HCT116 (cell line): ENCODE data around the gene FAM210B.
A peak's percentile ranks its signal among the peaks of the same experiment; 100 is the strongest.

Experiments
- CEBPB ChIP-seq: IDR thresholded peaks from 2 replicates; pipeline ENCODE4 v1.6.1; 2012; ENCODE audit warnings: low read depth
- CTCF ChIP-seq, 3 experiments: fragments of 200-600 bp in 1 of 3; sonication (generic) in 1 of 3; IDR thresholded peaks in 2 of 3; conservative IDR thresholded peaks in 1 of 3; 2 replicates each; pipeline ENCODE4 v1.5.1; 2012 to 2017; ENCODE audit warnings: low read depth in 2 of 3, low read length in 2 of 3, antibody characterized with exemption in 1 of 3, borderline replicate concordance in 1 of 3, control low read depth in 1 of 3, mild to moderate bottlenecking in 1 of 3, mixed read lengths in 1 of 3, mixed run types in 1 of 3, moderate library complexity in 1 of 3; ENCODE audit not compliant: insufficient read depth in 1 of 3
- EZH2 ChIP-seq: fragments of 200-600 bp; sonication (generic); IDR thresholded peaks from 2 replicates; pipeline ENCODE4 v1.6.1; 2017; ENCODE audit warnings: antibody characterized with exemption, mixed run types
- EZH2phosphoT487 ChIP-seq: fragments of 200-600 bp; IDR thresholded peaks from 2 replicates; pipeline ENCODE4 v1.6.1; 2018; ENCODE audit warnings: antibody characterized with exemption, borderline replicate concordance
- JUND ChIP-seq: IDR thresholded peaks from 2 replicates; pipeline ENCODE4 v1.6.1; 2012
- POLR2A ChIP-seq: IDR thresholded peaks from 2 replicates; pipeline ENCODE4 v1.7.0; 2011; ENCODE audit warnings: borderline replicate concordance; ENCODE audit not compliant: insufficient read depth, insufficient read length; ENCODE audit errors: extremely low read depth
- POLR2AphosphoS5 ChIP-seq: IDR thresholded peaks from 2 replicates; pipeline ENCODE4 v1.6.1; 2011; ENCODE audit warnings: mild to moderate bottlenecking, low read depth, low read length, moderate library complexity
- RAD21 ChIP-seq: IDR thresholded peaks from 2 replicates; pipeline ENCODE4 v1.6.1; 2012; ENCODE audit warnings: low read depth, mild to moderate bottlenecking
- SRF ChIP-seq: IDR thresholded peaks from 2 replicates; pipeline ENCODE4 v1.6.1; 2012; ENCODE audit warnings: low read depth
- YY1 ChIP-seq: IDR thresholded peaks from 2 replicates; pipeline ENCODE4 v1.6.1; 2011; ENCODE audit warnings: low read length, low read depth, moderate library complexity, mild to moderate bottlenecking; ENCODE audit not compliant: insufficient replicate concordance; ENCODE audit errors: extremely low read depth
- TF ChIP-seq, protein P1 (sequence below): IDR thresholded peaks from 2 replicates; pipeline ENCODE4 v1.6.1; 2012
- TF ChIP-seq, protein P2 (sequence below): IDR thresholded peaks from 2 replicates; pipeline ENCODE4 v1.6.1; 2012; ENCODE audit warnings: low read depth
- TF ChIP-seq, protein P3 (sequence below): IDR thresholded peaks from 2 replicates; pipeline ENCODE4 v1.6.1; 2011; ENCODE audit warnings: mild to moderate bottlenecking, low read length, moderate library complexity; ENCODE audit not compliant: insufficient replicate concordance; ENCODE audit errors: extremely low read depth
- TF ChIP-seq, protein P4 (sequence below): IDR thresholded peaks from 2 replicates; pipeline ENCODE4 v1.6.1; 2012

DNA sequence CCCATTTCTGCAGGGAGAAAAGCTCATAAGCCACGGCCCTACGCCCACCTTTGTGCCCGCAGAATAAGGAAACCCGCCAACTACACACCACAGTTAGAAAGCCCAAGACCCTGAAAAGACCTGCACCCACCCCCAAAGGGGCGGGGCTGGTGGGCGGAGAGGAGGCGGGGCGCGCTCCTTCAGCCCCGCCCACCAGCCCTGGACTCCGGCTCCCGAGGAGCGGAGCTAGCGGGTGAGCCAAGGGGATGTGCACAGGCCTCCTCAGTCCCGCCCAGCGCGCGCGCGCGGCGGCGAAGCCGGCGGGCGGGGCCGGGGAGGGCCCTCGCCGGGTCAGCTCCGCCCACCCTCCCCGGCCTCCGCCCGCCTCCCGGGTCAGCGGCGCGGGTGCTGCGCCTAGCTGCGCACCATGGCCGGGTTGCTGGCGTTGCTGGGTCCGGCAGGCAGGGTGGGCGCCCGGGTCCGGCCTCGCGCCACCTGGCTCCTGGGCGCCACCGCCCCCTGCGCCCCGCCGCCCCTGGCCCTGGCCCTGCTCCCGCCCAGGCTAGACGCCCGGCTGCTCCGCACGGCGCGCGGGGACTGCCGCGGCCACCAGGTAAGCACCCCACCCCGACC lies at the start of gene FAM210B:
- no peak for TF ChIP-seq CTCF (IDR thresholded peaks at IDR 0.05 in 2 of 3, conservative IDR thresholded peaks at IDR 0.05 in 1 of 3; ENCODE audit: borderline replicate concordance in 1 of 3, insufficient read depth in 1 of 3, low read depth in 2 of 3, low read length in 2 of 3)
- no peak for TF ChIP-seq EZH2phosphoT487
- TF ChIP-seq, protein P1, sequence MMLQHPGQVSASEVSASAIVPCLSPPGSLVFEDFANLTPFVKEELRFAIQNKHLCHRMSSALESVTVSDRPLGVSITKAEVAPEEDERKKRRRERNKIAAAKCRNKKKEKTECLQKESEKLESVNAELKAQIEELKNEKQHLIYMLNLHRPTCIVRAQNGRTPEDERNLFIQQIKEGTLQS, result no peak
- TF ChIP-seq POLR2AphosphoS5, result peak; percentile 66
- no peak for TF ChIP-seq POLR2A
- TF ChIP-seq, protein P2, sequence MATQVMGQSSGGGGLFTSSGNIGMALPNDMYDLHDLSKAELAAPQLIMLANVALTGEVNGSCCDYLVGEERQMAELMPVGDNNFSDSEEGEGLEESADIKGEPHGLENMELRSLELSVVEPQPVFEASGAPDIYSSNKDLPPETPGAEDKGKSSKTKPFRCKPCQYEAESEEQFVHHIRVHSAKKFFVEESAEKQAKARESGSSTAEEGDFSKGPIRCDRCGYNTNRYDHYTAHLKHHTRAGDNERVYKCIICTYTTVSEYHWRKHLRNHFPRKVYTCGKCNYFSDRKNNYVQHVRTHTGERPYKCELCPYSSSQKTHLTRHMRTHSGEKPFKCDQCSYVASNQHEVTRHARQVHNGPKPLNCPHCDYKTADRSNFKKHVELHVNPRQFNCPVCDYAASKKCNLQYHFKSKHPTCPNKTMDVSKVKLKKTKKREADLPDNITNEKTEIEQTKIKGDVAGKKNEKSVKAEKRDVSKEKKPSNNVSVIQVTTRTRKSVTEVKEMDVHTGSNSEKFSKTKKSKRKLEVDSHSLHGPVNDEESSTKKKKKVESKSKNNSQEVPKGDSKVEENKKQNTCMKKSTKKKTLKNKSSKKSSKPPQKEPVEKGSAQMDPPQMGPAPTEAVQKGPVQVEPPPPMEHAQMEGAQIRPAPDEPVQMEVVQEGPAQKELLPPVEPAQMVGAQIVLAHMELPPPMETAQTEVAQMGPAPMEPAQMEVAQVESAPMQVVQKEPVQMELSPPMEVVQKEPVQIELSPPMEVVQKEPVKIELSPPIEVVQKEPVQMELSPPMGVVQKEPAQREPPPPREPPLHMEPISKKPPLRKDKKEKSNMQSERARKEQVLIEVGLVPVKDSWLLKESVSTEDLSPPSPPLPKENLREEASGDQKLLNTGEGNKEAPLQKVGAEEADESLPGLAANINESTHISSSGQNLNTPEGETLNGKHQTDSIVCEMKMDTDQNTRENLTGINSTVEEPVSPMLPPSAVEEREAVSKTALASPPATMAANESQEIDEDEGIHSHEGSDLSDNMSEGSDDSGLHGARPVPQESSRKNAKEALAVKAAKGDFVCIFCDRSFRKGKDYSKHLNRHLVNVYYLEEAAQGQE, result no peak
- no peak for TF ChIP-seq SRF
- no peak for TF ChIP-seq EZH2
- no peak for TF ChIP-seq RAD21
- peak; percentile 50 for TF ChIP-seq YY1
- TF ChIP-seq, protein P3, sequence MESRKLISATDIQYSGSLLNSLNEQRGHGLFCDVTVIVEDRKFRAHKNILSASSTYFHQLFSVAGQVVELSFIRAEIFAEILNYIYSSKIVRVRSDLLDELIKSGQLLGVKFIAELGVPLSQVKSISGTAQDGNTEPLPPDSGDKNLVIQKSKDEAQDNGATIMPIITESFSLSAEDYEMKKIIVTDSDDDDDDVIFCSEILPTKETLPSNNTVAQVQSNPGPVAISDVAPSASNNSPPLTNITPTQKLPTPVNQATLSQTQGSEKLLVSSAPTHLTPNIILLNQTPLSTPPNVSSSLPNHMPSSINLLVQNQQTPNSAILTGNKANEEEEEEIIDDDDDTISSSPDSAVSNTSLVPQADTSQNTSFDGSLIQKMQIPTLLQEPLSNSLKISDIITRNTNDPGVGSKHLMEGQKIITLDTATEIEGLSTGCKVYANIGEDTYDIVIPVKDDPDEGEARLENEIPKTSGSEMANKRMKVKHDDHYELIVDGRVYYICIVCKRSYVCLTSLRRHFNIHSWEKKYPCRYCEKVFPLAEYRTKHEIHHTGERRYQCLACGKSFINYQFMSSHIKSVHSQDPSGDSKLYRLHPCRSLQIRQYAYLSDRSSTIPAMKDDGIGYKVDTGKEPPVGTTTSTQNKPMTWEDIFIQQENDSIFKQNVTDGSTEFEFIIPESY, result no peak
- no peak for TF ChIP-seq CEBPB
- TF ChIP-seq, protein P4, sequence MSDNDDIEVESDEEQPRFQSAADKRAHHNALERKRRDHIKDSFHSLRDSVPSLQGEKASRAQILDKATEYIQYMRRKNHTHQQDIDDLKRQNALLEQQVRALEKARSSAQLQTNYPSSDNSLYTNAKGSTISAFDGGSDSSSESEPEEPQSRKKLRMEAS, result no peak
- TF ChIP-seq JUND, result no peak
